Measurements from ENCODE around the gene UBE2J2. TPM values are rescaled to one million over a fixed set of nuclear protein-coding genes. Genes with fewer than 3 reads are reported as not detected.

Gene UBE2J2
- total RNA-seq, 1 experiment from 2014 or later: 83.4 TPM

- WGBS (ENCODE audit: extremely low coverage, insufficient read length, low lambda C conversion rate): no CpG with 5 or more reads among the region's 22 CpGs
- no peak overlapping the region for H2BK120ac ChIP-seq (ENCODE audit: low read depth, low read length, poor library complexity, severe bottlenecking)
- H3K9me3 ChIP-seq (ENCODE audit: control insufficient read depth, low read depth, low read length): no peaks in the 10 kb centered on the region
- Mint-ChIP-seq H3K9me3 (no peaks in the 10 kb centered on the region), H3K27me3 (ENCODE audit: low read depth) (no peaks in the 10 kb centered on the region), H3K4me3 (no peak overlapping the region), H3K27ac (no peak overlapping the region), H3K36me3 (ENCODE audit: insufficient read depth in 1 of 3, low read depth in 3 of 3) (no peaks in the 10 kb centered on the region; a peak in 1 of 7 replicates), H3K4me1 (peaks cover 4 to 6% of the 10 kb centered on the region in 2 experiments; a peak in 2 of 4 replicates)
- H2BK5ac ChIP-seq (ENCODE audit: insufficient read length, low read length): no peak overlapping the region
- no peak overlapping the region for H3K4me2 ChIP-seq (ENCODE audit: insufficient read depth, insufficient read length, low read length)
- no peaks in the 10 kb centered on the region for H3K79me2 ChIP-seq (ENCODE audit: insufficient read depth, low read length)
- H3K23me2 ChIP-seq (ENCODE audit: insufficient read length, low read depth, low read length, poor library complexity, severe bottlenecking): no peaks in the 10 kb centered on the region
- H4K8ac ChIP-seq (replicated peaks; ENCODE audit: insufficient read length, low read depth, low read length): no peak overlapping the region
- H3K27me3 ChIP-seq (ENCODE audit: insufficient read depth, low read length): no peaks in the 10 kb centered on the region
- no peak overlapping the region for H2BK12ac ChIP-seq (ENCODE audit: insufficient read length, low read depth, low read length)
- peak; percentile 60 for TF ChIP-seq CTCF (conservative IDR thresholded peaks at IDR 0.05)
- no peak overlapping the region for H3K23ac ChIP-seq (ENCODE audit: insufficient read length, low read depth, low read length)
- peak; percentile 67 for DNase-seq
- no peak overlapping the region for H4K91ac ChIP-seq (ENCODE audit: insufficient read length, low read depth, low read length)
- H3K27ac ChIP-seq (ENCODE audit: insufficient read length, low read depth, low read length): no peak overlapping the region
- H3T11ph ChIP-seq (ENCODE audit: low read length): no peak overlapping the region
- H2AK5ac ChIP-seq (ENCODE audit: insufficient read length, low read length): no peak overlapping the region
- no peak overlapping the region for H3K9ac ChIP-seq (ENCODE audit: extremely low read depth, insufficient read length, low read length)
- H2BK15ac ChIP-seq (ENCODE audit: low read depth, low read length): no peak overlapping the region
- no peaks in the 10 kb centered on the region for H4K20me1 ChIP-seq (ENCODE audit: control insufficient read depth, insufficient read depth, insufficient read length)
- H3K4me1 ChIP-seq (ENCODE audit: insufficient read depth, low read length): no peaks in the 10 kb centered on the region
- no peak overlapping the region for H2AFZ ChIP-seq (ENCODE audit: low read length)
- no peak overlapping the region for H3K18ac ChIP-seq (ENCODE audit: insufficient read length, low read depth, low read length)
- H3K56ac ChIP-seq (ENCODE audit: insufficient read length, low read depth, low read length): no peak overlapping the region
- H4K5ac ChIP-seq (ENCODE audit: insufficient read length, low read depth, low read length): no peak overlapping the region
- H3K4ac ChIP-seq (ENCODE audit: low read depth, low read length): no peak overlapping the region
- no peaks in the 10 kb centered on the region for H3K79me1 ChIP-seq (ENCODE audit: insufficient read depth, low read depth, low read length, poor library complexity, severe bottlenecking)
- no peak overlapping the region for H3K14ac ChIP-seq (ENCODE audit: insufficient read depth, low read length)
- no peak overlapping the region for H2BK20ac ChIP-seq (ENCODE audit: low read depth, low read length, poor library complexity, severe bottlenecking)
Measured at GRCh38 chr1:1299686-1300351, 26.2 kb upstream of the UBE2J2 start.

All from H9 (cell line).